ENCODE measurements around the gene TMPRSS6. TPM values are rescaled to one million over a fixed set of nuclear protein-coding genes. Genes with fewer than 3 reads are reported as not detected.

Gene TMPRSS6
- total RNA-seq, 1 donor: not detected

DNA sequence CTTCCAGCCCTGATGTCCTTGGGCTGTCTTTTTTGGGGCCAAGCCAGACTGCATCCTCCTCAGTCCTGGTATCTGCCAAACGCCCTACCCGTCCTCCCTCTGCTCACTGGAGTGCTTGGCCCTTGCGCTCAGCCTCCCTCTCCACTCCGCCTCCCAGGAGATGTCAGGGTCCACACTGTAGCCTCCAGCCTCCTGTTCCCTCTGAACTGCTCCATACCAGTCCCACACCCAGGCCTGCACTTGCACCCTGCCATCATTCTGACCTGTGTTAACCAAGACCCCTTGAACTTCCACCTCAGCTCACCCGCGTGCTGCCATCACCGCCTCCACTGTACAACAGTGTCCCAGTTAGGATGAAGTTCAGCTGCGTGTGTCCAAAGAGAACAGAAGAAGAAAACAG, 46.5 kb upstream of the TMPRSS6 start:
- Histone ChIP-seq H3K27me3 (ENCODE audit: insufficient read depth, low read length) (peaks cover 15% of the 10 kb centered on the region), H2AFZ (ENCODE audit: low read length) (no peak overlapping the region), H3K27ac (ENCODE audit: low read depth, low read length) (no peak overlapping the region), H3K36me3 (ENCODE audit: insufficient read depth, low read length) (no peaks in the 10 kb centered on the region), H3K4me2 (ENCODE audit: insufficient read depth, low read length) (no peak overlapping the region), H4K20me1 (ENCODE audit: insufficient read depth, low read length) (no peaks in the 10 kb centered on the region), H3K9me3 (ENCODE audit: low read depth, low read length) (no peaks in the 10 kb centered on the region), H3K4me1 (ENCODE audit: insufficient read depth, low read length) (peaks cover 7% of the 10 kb centered on the region), H3K4me3 (ENCODE audit: insufficient read depth, low read length) (no peak overlapping the region), H3K79me2 (ENCODE audit: insufficient read depth, low read length) (no peaks in the 10 kb centered on the region)
- peak; percentile 8 for DNase-seq (ENCODE audit: insufficient read length, low spot score, missing footprints)
- TF ChIP-seq, protein P1, sequence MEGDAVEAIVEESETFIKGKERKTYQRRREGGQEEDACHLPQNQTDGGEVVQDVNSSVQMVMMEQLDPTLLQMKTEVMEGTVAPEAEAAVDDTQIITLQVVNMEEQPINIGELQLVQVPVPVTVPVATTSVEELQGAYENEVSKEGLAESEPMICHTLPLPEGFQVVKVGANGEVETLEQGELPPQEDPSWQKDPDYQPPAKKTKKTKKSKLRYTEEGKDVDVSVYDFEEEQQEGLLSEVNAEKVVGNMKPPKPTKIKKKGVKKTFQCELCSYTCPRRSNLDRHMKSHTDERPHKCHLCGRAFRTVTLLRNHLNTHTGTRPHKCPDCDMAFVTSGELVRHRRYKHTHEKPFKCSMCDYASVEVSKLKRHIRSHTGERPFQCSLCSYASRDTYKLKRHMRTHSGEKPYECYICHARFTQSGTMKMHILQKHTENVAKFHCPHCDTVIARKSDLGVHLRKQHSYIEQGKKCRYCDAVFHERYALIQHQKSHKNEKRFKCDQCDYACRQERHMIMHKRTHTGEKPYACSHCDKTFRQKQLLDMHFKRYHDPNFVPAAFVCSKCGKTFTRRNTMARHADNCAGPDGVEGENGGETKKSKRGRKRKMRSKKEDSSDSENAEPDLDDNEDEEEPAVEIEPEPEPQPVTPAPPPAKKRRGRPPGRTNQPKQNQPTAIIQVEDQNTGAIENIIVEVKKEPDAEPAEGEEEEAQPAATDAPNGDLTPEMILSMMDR (IDR thresholded peaks at IDR 0.05; ENCODE audit: extremely low read depth, low read depth, low read length): no peak

DNA sequence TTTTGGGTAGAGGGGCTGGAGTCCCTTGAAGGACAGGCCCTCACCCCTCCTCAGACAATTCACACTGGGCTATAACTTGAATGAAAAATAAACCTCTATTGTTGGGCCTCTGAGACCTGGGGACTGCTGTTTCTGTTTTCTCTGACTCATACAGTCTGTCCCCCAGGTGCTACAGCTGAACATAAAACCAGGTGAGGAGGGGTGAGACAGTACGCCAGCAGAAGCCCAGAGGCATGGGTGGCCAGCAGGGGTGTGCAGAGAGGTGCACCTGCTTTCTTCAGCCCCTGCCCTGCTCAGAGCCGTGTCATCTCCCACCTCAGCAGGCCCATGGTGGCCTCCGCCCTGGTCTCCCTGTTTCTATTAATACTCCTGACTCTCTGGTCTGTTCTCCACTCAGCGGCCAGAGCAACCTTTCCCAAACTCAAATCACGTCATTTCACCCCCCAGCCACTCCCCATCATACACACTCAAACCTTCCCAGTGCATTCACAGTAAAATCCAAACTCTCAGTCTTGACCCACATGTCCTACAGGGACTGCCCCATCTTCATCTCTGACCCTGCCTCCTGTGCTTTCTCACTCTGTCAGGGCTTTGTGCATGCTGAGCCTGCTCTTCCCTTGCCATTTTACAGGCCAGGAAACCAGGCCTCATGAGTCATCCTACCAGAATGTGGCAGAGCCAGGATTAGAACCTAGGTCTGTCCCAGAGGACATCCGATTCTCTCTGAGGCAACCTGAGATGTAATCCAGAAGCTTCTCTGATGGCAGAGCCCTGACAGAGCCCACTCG, 45.6 kb upstream of the TMPRSS6 start:
- Histone ChIP-seq H3K79me2 (ENCODE audit: insufficient read depth, low read length) (no peaks in the 10 kb centered on the region), H2AFZ (ENCODE audit: low read length) (no peak overlapping the region), H3K27ac (ENCODE audit: low read depth, low read length) (no peak overlapping the region), H3K4me3 (ENCODE audit: insufficient read depth, low read length) (no peak overlapping the region), H3K4me2 (ENCODE audit: insufficient read depth, low read length) (no peak overlapping the region), H3K36me3 (ENCODE audit: insufficient read depth, low read length) (no peaks in the 10 kb centered on the region), H4K20me1 (ENCODE audit: insufficient read depth, low read length) (no peaks in the 10 kb centered on the region), H3K9me3 (ENCODE audit: low read depth, low read length) (no peaks in the 10 kb centered on the region), H3K27me3 (ENCODE audit: insufficient read depth, low read length) (peaks cover 15% of the 10 kb centered on the region), H3K4me1 (ENCODE audit: insufficient read depth, low read length) (peaks cover 7% of the 10 kb centered on the region)
- DNase-seq (ENCODE audit: insufficient read length, low spot score, missing footprints): peak; percentile 30
- TF ChIP-seq, protein P1 (IDR thresholded peaks at IDR 0.05; ENCODE audit: extremely low read depth, low read depth, low read length): no peak

DNA sequence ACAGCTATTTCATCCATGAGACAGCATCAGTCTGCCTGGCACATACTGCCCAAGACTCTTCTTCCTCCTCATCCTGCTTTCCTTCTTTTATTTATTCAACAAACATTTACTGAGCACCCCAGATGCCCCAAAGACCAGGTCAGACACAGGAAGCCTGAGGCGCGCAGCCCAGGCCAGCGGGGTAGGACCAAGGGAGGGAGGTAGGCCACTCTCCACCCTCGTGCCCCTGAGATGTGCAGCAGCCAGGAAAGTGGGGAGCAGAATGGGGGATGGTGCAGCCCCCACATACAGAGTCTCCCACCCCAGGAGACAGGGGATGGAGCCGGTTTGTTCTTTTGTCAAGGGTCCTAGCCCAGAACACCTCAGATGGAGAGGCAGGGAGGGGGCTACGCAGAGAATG, 44.4 kb upstream of the TMPRSS6 start:
- Histone ChIP-seq H3K4me3 (ENCODE audit: insufficient read depth, low read length) (no peak overlapping the region), H3K79me2 (ENCODE audit: insufficient read depth, low read length) (no peaks in the 10 kb centered on the region), H3K9me3 (ENCODE audit: low read depth, low read length) (no peaks in the 10 kb centered on the region), H2AFZ (ENCODE audit: low read length) (no peak overlapping the region), H3K4me1 (ENCODE audit: insufficient read depth, low read length) (peaks cover 7% of the 10 kb centered on the region), H3K27me3 (ENCODE audit: insufficient read depth, low read length) (peaks cover 9% of the 10 kb centered on the region), H3K36me3 (ENCODE audit: insufficient read depth, low read length) (no peaks in the 10 kb centered on the region), H3K27ac (ENCODE audit: low read depth, low read length) (no peak overlapping the region), H3K4me2 (ENCODE audit: insufficient read depth, low read length) (no peak overlapping the region), H4K20me1 (ENCODE audit: insufficient read depth, low read length) (no peaks in the 10 kb centered on the region)
- DNase-seq (ENCODE audit: insufficient read length, low spot score, missing footprints): no peak
- TF ChIP-seq, protein P1 (IDR thresholded peaks at IDR 0.05; ENCODE audit: extremely low read depth, low read depth, low read length): no peak

DNA sequence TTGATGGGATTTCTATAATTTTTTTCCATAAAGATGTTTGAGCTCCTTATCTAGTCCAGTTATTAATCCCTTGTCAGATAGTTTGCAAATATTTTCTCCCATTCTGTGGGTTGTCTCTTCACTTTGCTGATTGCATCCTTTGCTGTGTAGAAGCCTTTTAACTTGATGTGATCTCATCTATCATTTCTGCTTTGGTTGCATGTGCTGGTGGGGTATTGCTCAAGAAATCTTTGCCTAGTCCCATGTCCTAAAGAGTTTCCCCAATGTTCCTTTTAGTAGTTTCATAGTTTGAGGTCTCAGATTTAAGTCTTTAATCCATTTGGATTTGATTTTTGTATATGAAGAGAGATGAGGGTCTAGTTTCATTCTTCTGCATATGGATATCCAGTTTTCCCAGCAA, 41.9 kb upstream of the TMPRSS6 start:
- Histone ChIP-seq H3K79me2 (ENCODE audit: insufficient read depth, low read length) (no peaks in the 10 kb centered on the region), H3K27me3 (ENCODE audit: insufficient read depth, low read length) (peaks cover 6% of the 10 kb centered on the region), H3K4me1 (ENCODE audit: insufficient read depth, low read length) (no peaks in the 10 kb centered on the region), H3K4me2 (ENCODE audit: insufficient read depth, low read length) (no peak overlapping the region), H3K27ac (ENCODE audit: low read depth, low read length) (no peak overlapping the region), H3K4me3 (ENCODE audit: insufficient read depth, low read length) (no peak overlapping the region), H3K9me3 (ENCODE audit: low read depth, low read length) (no peaks in the 10 kb centered on the region), H3K36me3 (ENCODE audit: insufficient read depth, low read length) (no peaks in the 10 kb centered on the region), H4K20me1 (ENCODE audit: insufficient read depth, low read length) (no peaks in the 10 kb centered on the region), H2AFZ (ENCODE audit: low read length) (no peak overlapping the region)
- TF ChIP-seq, protein P1 (IDR thresholded peaks at IDR 0.05; ENCODE audit: extremely low read depth, low read depth, low read length): no peak
- no peak for DNase-seq (ENCODE audit: insufficient read length, low spot score, missing footprints)
